HEK293 (cell line): ENCODE measurements around the gene CBX8.

ENCODE experiments used
- CTCF ChIA-PET: fragments of 350-600 bp; formaldehyde crosslinking; extraction: SDS; loops from one replicate; lab custom pipeline; 2021; ENCODE audit warnings: antibody characterized with exemption; lab: Yijun Ruan, JAX
- POLR2A ChIA-PET: fragments of 300-600 bp; formaldehyde crosslinking; extraction: SDS; loops from one replicate; lab custom pipeline; 2020; ENCODE audit warnings: antibody characterized with exemption, inconsistent platforms; lab: Yijun Ruan, JAX
- H3K27ac ChIP-seq: fragments of 200-500 bp; sonication (Bioruptor generic); 2 replicates; pipeline ENCODE4 v1.5.1; 2014; ENCODE audit warnings: low read depth, low read length, control low read depth, inconsistent platforms; ENCODE audit errors: extremely low read depth
- H3K36me3 ChIP-seq, 2 experiments: fragments of 200-500 bp in 1 of 2; sonication (Bioruptor generic) in 1 of 2; 1 replicate in 1 of 2; 2 replicates in 1 of 2; pipeline ENCODE4 v1.5.1; 2014 to 2017; ENCODE audit warnings: inconsistent platforms in 2 of 2, low read length in 2 of 2; ENCODE audit not compliant: control insufficient read depth in 2 of 2, insufficient read depth in 1 of 2
- H3K4me1 ChIP-seq: fragments of 200-500 bp; sonication (Bioruptor generic); 2 replicates; pipeline ENCODE4 v1.5.1; 2014; ENCODE audit warnings: mild to moderate bottlenecking, low read length, inconsistent platforms; ENCODE audit not compliant: control insufficient read depth, insufficient read depth
- H3K4me3 ChIP-seq: 2 replicates; pipeline ENCODE4 v1.5.1; 2011; ENCODE audit warnings: low read depth, mild to moderate bottlenecking, control low read depth, low read length, moderate library complexity
- H3K9me3 ChIP-seq: fragments of 200-500 bp; sonication (Bioruptor generic); 2 replicates; pipeline ENCODE4 v1.5.1; 2014; ENCODE audit warnings: low read depth, low read length, inconsistent platforms; ENCODE audit not compliant: control insufficient read depth, insufficient read depth
- GLI2 ChIP-seq: fragments of 450-650 bp; formaldehyde crosslinking; IDR thresholded peaks from 2 replicates; pipeline ENCODE4; 2017; ENCODE audit warnings: missing biosample characterization, missing genetic modification characterization, low read depth, borderline replicate concordance
- GLIS1 ChIP-seq: fragments of 450-650 bp; formaldehyde crosslinking; IDR thresholded peaks from 2 replicates; pipeline ENCODE4 v1.5.1; 2016; ENCODE audit warnings: missing biosample characterization, missing genetic modification characterization
- GLIS2 ChIP-seq: fragments of 450-650 bp; formaldehyde crosslinking; IDR thresholded peaks from 2 replicates; pipeline ENCODE4 v1.5.1; 2016; ENCODE audit warnings: missing biosample characterization, missing genetic modification characterization
- IKZF3 ChIP-seq: fragments of 450-650 bp; IDR thresholded peaks from 2 replicates; pipeline ENCODE4 v1.5.0; 2018; ENCODE audit warnings: missing biosample characterization, mild to moderate bottlenecking, missing genetic modification characterization, moderate library complexity
- KLF10 ChIP-seq: fragments of 450-650 bp; IDR thresholded peaks from 2 replicates; pipeline ENCODE4 v1.5.1; 2018; ENCODE audit warnings: missing biosample characterization, mild to moderate bottlenecking, missing genetic modification characterization
- KLF9 ChIP-seq: fragments of 450-650 bp; formaldehyde crosslinking; IDR thresholded peaks from 2 replicates; pipeline ENCODE4 v1.5.1; 2016; ENCODE audit warnings: missing biosample characterization, missing genetic modification characterization, low read depth
- OSR2 ChIP-seq: fragments of 450-650 bp; formaldehyde crosslinking; IDR thresholded peaks from 2 replicates; pipeline ENCODE4 v1.5.1; 2016; ENCODE audit warnings: missing biosample characterization, missing genetic modification characterization
- RBAK ChIP-seq: fragments of 450-650 bp; formaldehyde crosslinking; IDR thresholded peaks from 2 replicates; pipeline ENCODE4 v1.5.1; 2016; ENCODE audit warnings: missing biosample characterization, missing genetic modification characterization
- ZBTB8A ChIP-seq: fragments of 450-650 bp; formaldehyde crosslinking; IDR thresholded peaks from 2 replicates; pipeline ENCODE4 v1.5.1; 2016; ENCODE audit warnings: missing biosample characterization, missing genetic modification characterization
- ZNF2 ChIP-seq: fragments of 450-650 bp; formaldehyde crosslinking; IDR thresholded peaks from 2 replicates; pipeline ENCODE4 v1.5.1; 2016; ENCODE audit warnings: missing biosample characterization, missing genetic modification characterization
- ZNF223 ChIP-seq: fragments of 450-650 bp; formaldehyde crosslinking; IDR thresholded peaks from 2 replicates; pipeline ENCODE4 v1.5.1; 2016; ENCODE audit warnings: missing biosample characterization, missing genetic modification characterization
- ZNF341 ChIP-seq: fragments of 450-650 bp; formaldehyde crosslinking; IDR thresholded peaks from 2 replicates; pipeline ENCODE4; 2016; ENCODE audit warnings: low read depth, missing biosample characterization, missing genetic modification characterization
- ZNF366 ChIP-seq: fragments of 450-650 bp; formaldehyde crosslinking; conservative IDR thresholded peaks from 2 replicates; pipeline ENCODE4 v1.5.1; 2016; ENCODE audit warnings: missing biosample characterization, missing genetic modification characterization
- ZNF544 ChIP-seq: fragments of 450-650 bp; formaldehyde crosslinking; IDR thresholded peaks from 2 replicates; pipeline ENCODE4 v1.5.0; 2017; ENCODE audit warnings: missing biosample characterization, missing genetic modification characterization
- ZNF792 ChIP-seq: fragments of 450-650 bp; formaldehyde crosslinking; IDR thresholded peaks from 2 replicates; pipeline ENCODE4 v1.5.1; 2016; ENCODE audit warnings: missing biosample characterization, missing genetic modification characterization
- ZSCAN30 ChIP-seq: fragments of 450-650 bp; IDR thresholded peaks from 2 replicates; pipeline ENCODE4 v1.5.1; 2018; ENCODE audit warnings: missing biosample characterization, mild to moderate bottlenecking, missing genetic modification characterization, moderate library complexity
- TF ChIP-seq, protein P1 (sequence below): fragments of 450-650 bp; formaldehyde crosslinking; IDR thresholded peaks from 2 replicates; pipeline ENCODE4 v1.5.1; 2016; ENCODE audit warnings: missing biosample characterization, missing genetic modification characterization, low read depth
- TF ChIP-seq, protein P2 (sequence below): fragments of 450-650 bp; formaldehyde crosslinking; IDR thresholded peaks from 2 replicates; pipeline ENCODE4 v1.5.1; 2016; ENCODE audit warnings: missing biosample characterization, missing genetic modification characterization
- TF ChIP-seq, protein P3 (sequence below): fragments of 450-650 bp; formaldehyde crosslinking; IDR thresholded peaks from 2 replicates; pipeline ENCODE4 v1.5.1; 2016; ENCODE audit warnings: missing biosample characterization, missing genetic modification characterization, borderline replicate concordance
- TF ChIP-seq, protein P4 (sequence below): fragments of 450-650 bp; IDR thresholded peaks from 2 replicates; pipeline ENCODE4 v1.5.1; 2018; ENCODE audit warnings: missing biosample characterization, mild to moderate bottlenecking, missing genetic modification characterization
- TF ChIP-seq, protein P5 (sequence below): fragments of 450-650 bp; formaldehyde crosslinking; IDR thresholded peaks from 2 replicates; pipeline ENCODE4 v1.5.1; 2016; ENCODE audit warnings: missing biosample characterization, missing genetic modification characterization, borderline replicate concordance

The CBX8 gene

DNA sequence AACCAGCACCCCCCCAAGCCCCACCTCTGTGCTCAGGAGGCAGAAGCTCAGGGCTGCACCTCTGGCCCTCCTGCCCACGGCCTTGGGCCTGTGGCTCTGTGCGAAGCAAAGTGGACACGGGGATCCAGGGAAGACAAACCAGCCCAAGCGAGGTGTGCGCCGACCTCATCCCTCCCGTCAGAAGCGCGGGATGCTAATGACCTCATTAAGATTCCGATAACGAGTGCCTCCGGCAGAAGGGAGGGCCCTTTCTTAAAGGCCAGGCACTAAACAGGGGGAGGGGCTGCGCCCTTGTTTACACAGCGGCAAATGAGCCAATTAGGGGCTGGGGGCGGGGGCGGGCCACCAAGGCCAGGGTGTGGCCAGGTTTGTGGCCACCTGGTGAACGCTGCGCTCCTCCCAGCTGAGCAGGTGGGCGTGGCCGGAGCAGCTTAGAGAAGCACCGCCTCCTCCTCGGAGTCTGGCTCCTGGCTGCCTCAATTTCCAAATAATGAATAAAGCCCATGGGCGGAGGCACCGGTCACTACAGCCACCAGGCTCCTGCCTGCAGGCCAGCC is 39.2 kb upstream of the CBX8 start (continued):
- TF ChIP-seq, protein P1, sequence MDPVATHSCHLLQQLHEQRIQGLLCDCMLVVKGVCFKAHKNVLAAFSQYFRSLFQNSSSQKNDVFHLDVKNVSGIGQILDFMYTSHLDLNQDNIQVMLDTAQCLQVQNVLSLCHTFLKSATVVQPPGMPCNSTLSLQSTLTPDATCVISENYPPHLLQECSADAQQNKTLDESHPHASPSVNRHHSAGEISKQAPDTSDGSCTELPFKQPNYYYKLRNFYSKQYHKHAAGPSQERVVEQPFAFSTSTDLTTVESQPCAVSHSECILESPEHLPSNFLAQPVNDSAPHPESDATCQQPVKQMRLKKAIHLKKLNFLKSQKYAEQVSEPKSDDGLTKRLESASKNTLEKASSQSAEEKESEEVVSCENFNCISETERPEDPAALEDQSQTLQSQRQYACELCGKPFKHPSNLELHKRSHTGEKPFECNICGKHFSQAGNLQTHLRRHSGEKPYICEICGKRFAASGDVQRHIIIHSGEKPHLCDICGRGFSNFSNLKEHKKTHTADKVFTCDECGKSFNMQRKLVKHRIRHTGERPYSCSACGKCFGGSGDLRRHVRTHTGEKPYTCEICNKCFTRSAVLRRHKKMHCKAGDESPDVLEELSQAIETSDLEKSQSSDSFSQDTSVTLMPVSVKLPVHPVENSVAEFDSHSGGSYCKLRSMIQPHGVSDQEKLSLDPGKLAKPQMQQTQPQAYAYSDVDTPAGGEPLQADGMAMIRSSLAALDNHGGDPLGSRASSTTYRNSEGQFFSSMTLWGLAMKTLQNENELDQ (tag by site-specific recombination): no peak
- TF ChIP-seq OSR2 (tag by site-specific recombination) (peak; percentile 64), ZBTB8A (tag by site-specific recombination) (peak; percentile 40; the same call in 1 of the 2 replicates), KLF10 (tag by site-specific recombination) (peak; percentile 67; the same call in 1 of the 2 replicates), IKZF3 (tag by site-specific recombination) (no peak), ZNF223 (no peak), GLIS1 (no peak), ZNF2 (tag by site-specific recombination) (no peak), ZNF366 (peak; percentile 59)
- TF ChIP-seq, all 188 proteins: peak for 13

DNA sequence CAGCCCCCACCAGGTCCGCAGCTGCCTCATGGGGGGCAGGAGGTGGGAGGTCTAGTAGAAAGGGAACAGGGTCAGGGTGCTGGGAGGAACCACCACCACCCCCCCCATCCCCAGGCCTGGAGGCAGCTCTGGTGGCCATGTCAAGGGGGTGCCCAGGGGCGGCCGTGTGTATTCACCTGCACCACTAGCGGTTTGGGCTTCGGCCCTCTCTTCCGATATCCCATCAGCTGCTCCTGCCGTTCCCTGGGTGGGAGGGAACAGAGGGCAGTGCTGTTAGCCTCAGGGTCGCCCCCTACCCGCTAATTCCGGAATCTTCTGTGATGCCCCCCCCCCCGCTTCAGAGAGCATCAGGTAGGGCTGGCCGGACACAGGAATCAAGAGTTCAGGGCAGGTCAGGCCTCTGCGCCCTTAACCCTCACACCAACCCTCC is 38.6 kb upstream of the CBX8 start:
- Histone ChIP-seq H3K36me3 (peaks cover 0 to 41% of the 10 kb centered on the region in 2 experiments; a peak in 1 of 3 replicates), H3K27ac (no peak overlapping the region), H3K9me3 (no peaks in the 10 kb centered on the region), H3K4me1 (peaks cover 22% of the 10 kb centered on the region), H3K4me3 (no peak overlapping the region)
- ChIA-PET CTCF (interaction anchor here (0.5 to 2.0 kb wide), 16 partner anchors 8 to 294 kb away, joined by 3 to 15 read pairs (median 6); no protein-coding TSS in a partner anchor), POLR2A (interaction anchor here (0.7 to 3.5 kb wide), 6 partner anchors 16 to 100 kb away, joined by 3 to 23 read pairs (median 4); partner anchors contain the start of gene CBX8)
- TF ChIP-seq ZNF544 (tag by site-specific recombination): no peak
- TF ChIP-seq RBAK: no peak
- peak; percentile 26 for TF ChIP-seq GLIS2 (tag by site-specific recombination)
- TF ChIP-seq ZNF792: no peak
- TF ChIP-seq KLF9 (tag by site-specific recombination): no peak
- TF ChIP-seq GLI2 (tag by site-specific recombination): no peak

DNA sequence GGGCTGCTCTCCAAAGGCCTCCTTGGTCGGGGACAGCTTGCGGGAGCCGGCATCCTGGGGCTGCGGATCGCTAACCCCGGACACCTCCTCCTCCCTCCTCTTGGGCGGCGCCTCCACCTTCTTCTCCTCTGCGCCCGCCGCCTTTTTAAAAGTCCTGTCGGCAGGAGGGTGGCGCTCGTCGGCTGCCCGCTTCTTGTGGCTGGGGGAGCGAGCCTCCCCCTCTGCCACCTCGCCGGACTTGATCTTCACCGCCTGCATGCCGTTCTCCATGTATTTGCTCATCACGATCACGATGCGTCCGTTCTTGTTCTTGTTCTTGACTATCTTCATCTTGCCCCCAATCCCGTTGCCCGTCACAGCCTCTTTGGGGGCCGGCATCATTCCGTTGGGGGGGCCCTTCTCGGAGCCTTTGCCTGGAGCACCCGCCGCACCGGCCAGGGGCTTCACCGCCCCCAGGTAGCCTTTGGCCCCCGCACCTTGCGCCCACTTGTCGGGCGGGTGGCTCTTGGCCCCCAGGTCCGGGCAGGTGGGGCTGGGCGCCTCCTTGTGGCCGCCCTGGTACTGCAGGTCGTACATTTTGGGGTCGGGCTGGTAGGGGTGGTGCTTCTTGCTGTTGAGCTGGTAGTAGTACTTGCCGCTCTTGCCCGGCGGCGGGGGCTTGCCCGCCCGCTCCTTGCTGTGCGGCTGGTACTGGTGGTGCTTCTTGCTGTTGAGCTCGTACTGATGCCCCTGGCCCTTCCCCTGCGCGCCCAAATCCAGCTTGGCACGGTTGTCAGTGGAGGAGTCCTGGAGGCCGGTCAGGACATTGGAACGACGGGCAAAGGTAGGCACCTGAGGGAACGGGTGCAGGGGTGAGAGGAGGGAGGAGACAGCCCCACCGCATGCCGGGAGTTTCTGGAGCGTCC is 37.9 kb upstream of the CBX8 start:
- Histone ChIP-seq H3K27ac (no peak overlapping the region), H3K36me3 (peaks cover 0 to 41% of the 10 kb centered on the region in 2 experiments; a peak in 1 of 3 replicates), H3K4me3 (no peak overlapping the region), H3K9me3 (no peaks in the 10 kb centered on the region), H3K4me1 (peaks cover 17% of the 10 kb centered on the region)
- POLR2A ChIA-PET: interaction anchor here (0.6 to 3.5 kb wide), 6 partner anchors 15 to 157 kb away, joined by 3 to 23 read pairs (median 4); partner anchors contain the start of gene CBX8
- CTCF ChIA-PET: interaction anchor here (0.5 to 2.0 kb wide), 16 partner anchors 9 to 294 kb away, joined by 3 to 15 read pairs (median 6); no protein-coding TSS in a partner anchor
- no peak for TF ChIP-seq ZSCAN30
- TF ChIP-seq, protein P2, sequence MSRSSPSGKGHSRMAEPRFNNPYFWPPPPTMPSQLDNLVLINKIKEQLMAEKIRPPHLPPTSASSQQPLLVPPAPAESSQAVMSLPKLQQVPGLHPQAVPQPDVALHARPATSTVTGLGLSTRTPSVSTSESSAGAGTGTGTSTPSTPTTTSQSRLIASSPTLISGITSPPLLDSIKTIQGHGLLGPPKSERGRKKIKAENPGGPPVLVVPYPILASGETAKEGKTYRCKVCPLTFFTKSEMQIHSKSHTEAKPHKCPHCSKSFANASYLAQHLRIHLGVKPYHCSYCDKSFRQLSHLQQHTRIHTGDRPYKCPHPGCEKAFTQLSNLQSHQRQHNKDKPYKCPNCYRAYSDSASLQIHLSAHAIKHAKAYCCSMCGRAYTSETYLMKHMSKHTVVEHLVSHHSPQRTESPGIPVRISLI: no peak
- no peak for TF ChIP-seq ZNF544 (tag by site-specific recombination)
- TF ChIP-seq, protein P3, sequence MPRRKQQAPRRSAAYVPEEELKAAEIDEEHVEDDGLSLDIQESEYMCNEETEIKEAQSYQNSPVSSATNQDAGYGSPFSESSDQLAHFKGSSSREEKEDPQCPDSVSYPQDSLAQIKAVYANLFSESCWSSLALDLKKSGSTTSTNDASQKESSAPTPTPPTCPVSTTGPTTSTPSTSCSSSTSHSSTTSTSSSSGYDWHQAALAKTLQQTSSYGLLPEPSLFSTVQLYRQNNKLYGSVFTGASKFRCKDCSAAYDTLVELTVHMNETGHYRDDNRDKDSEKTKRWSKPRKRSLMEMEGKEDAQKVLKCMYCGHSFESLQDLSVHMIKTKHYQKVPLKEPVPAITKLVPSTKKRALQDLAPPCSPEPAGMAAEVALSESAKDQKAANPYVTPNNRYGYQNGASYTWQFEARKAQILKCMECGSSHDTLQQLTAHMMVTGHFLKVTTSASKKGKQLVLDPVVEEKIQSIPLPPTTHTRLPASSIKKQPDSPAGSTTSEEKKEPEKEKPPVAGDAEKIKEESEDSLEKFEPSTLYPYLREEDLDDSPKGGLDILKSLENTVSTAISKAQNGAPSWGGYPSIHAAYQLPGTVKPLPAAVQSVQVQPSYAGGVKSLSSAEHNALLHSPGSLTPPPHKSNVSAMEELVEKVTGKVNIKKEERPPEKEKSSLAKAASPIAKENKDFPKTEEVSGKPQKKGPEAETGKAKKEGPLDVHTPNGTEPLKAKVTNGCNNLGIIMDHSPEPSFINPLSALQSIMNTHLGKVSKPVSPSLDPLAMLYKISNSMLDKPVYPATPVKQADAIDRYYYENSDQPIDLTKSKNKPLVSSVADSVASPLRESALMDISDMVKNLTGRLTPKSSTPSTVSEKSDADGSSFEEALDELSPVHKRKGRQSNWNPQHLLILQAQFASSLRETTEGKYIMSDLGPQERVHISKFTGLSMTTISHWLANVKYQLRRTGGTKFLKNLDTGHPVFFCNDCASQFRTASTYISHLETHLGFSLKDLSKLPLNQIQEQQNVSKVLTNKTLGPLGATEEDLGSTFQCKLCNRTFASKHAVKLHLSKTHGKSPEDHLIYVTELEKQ (tag by site-specific recombination): no peak
- TF ChIP-seq, protein P4, sequence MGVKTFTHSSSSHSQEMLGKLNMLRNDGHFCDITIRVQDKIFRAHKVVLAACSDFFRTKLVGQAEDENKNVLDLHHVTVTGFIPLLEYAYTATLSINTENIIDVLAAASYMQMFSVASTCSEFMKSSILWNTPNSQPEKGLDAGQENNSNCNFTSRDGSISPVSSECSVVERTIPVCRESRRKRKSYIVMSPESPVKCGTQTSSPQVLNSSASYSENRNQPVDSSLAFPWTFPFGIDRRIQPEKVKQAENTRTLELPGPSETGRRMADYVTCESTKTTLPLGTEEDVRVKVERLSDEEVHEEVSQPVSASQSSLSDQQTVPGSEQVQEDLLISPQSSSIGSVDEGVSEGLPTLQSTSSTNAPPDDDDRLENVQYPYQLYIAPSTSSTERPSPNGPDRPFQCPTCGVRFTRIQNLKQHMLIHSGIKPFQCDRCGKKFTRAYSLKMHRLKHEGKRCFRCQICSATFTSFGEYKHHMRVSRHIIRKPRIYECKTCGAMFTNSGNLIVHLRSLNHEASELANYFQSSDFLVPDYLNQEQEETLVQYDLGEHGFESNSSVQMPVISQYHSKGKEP (tag by site-specific recombination): no peak
- TF ChIP-seq ZNF341 (tag by site-specific recombination): 0 out of 2 replicates have a peak, but pooled peaks have one; percentile 33
- TF ChIP-seq, protein P5, sequence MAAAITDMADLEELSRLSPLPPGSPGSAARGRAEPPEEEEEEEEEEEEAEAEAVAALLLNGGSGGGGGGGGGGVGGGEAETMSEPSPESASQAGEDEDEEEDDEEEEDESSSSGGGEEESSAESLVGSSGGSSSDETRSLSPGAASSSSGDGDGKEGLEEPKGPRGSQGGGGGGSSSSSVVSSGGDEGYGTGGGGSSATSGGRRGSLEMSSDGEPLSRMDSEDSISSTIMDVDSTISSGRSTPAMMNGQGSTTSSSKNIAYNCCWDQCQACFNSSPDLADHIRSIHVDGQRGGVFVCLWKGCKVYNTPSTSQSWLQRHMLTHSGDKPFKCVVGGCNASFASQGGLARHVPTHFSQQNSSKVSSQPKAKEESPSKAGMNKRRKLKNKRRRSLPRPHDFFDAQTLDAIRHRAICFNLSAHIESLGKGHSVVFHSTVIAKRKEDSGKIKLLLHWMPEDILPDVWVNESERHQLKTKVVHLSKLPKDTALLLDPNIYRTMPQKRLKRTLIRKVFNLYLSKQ (tag by site-specific recombination): no peak
